Pancreas (tissue), 10 donors: ENCODE results near the gene CCT3. TPM values are rescaled to one million over a fixed set of nuclear protein-coding genes. Genes with fewer than 3 reads are reported as not detected.
A peak's percentile ranks its signal among the peaks of the same experiment; 100 is the strongest.

Source experiments
- ATAC-seq, 4 donors: fragments of 200-7000 bp; cut with Tn5 transposase; one replicate each; pipeline versions ENCODE4 v1.8.0 to v1.9.1; 2020; ENCODE audit warnings: mild to moderate bottlenecking in 4 of 4, moderate library complexity in 4 of 4
- DNase-seq, 6 donors: peaks; one replicate each; pipeline ENCODE4 v3.0.0-alpha.2; 2020
- FAIRE-seq: peaks from 2 replicates; lab custom pipeline; 2012; peaks lifted over from hg19 to GRCh38; lab: Jason Lieb, UNC
- H3K27ac ChIP-seq, 4 donors: fragments of 200-600 bp; sonication (generic); 1 replicate in 3 of 4; 2 replicates in 1 of 4; pipeline versions ENCODE4 v1.5.0 to v1.8.0; 2020
- H3K27me3 ChIP-seq, 4 donors: fragments of 200-600 bp; one replicate each; pipeline ENCODE4 v1.8.0; 2021
- H3K36me3 ChIP-seq, 3 donors: fragments of 200-600 bp; sonication (generic) in 1 of 3; one replicate each; pipeline versions ENCODE4 v1.5.0 to v1.8.0; 2020 to 2021
- H3K4me1 ChIP-seq, 3 donors: fragments of 200-600 bp; one replicate each; pipeline ENCODE4 v1.8.0; 2021
- H3K4me3 ChIP-seq, 4 donors: fragments of 200-600 bp; sonication (generic) in 2 of 4; one replicate each; pipeline versions ENCODE4 v1.5.0 to v1.8.0; 2020 to 2021
- H3K9me3 ChIP-seq, 4 donors: fragments of 200-600 bp; one replicate each; pipeline ENCODE4 v1.8.0; 2021
- WGBS, 2 donors: extraction: QIAGEN DNeasy Blood & Tissue Kit; methylation state at CpG; one replicate each; pipeline ENCODE4 v1.1.7; 2013; 5-methylcytosine and 5-hydroxymethylcytosine counted together
- intact Hi-C, 3 donors: fragments of 100-400 bp; cut with DNase I; formaldehyde crosslinking; loops; one replicate each; pipeline versions ENCODE4 v1.11.1 to v1.14.2; 2022
- polyA plus RNA-seq, 2 donors: library from polyadenylated mRNA; stranded (reverse); fragments of 200-250 nt; gene quantifications; one replicate each; pipeline ENCODE4 v1.2.3, GENCODE V29; 2013
- total RNA-seq, 6 donors: library from RNA; stranded (reverse); fragmentation: NEBNext Ultra II Directional in 4 of 6; extraction: Animal tissue kit (Norgen Biotek cat#: 25700) in 4 of 6; gene quantifications; one replicate each; pipeline versions ENCODE4 v1.2.1 to v1.2.4, GENCODE V29; 2021 to 2023
- TF ChIP-seq, protein P1 (sequence below), 4 donors: fragments of 200-600 bp; sonication (generic) in 3 of 4; IDR thresholded peaks; one replicate each; pipeline versions ENCODE4 v1.5.0 to v1.8.0; 2021; ENCODE audit warnings: antibody characterized with exemption in 4 of 4
- donor health status: healthy with polysubstance abuse.
- donor health status: DM: no; HTN: no; CAD: no; lungs with moderate emphysema.
- donor health status: DM: no; HTN: no; CAD: no.
- donor health status: control.
- donor health status: control.
- donor health status: Bipolar disorder and iron deficiency.
- donor health status: DM: yes; HTN: yes; CAD: no.
- donor health status: DM: no; HTN: no; CAD: no.
- donor health status: DM: no; HTN: no; CAD: no.
- donor health status: DM: yes; HTN: yes; CAD: no.

Gene CCT3
- total and polyA plus RNA-seq, 8 donors: 47.1 to 107 (median 82.9) TPM

DNA sequence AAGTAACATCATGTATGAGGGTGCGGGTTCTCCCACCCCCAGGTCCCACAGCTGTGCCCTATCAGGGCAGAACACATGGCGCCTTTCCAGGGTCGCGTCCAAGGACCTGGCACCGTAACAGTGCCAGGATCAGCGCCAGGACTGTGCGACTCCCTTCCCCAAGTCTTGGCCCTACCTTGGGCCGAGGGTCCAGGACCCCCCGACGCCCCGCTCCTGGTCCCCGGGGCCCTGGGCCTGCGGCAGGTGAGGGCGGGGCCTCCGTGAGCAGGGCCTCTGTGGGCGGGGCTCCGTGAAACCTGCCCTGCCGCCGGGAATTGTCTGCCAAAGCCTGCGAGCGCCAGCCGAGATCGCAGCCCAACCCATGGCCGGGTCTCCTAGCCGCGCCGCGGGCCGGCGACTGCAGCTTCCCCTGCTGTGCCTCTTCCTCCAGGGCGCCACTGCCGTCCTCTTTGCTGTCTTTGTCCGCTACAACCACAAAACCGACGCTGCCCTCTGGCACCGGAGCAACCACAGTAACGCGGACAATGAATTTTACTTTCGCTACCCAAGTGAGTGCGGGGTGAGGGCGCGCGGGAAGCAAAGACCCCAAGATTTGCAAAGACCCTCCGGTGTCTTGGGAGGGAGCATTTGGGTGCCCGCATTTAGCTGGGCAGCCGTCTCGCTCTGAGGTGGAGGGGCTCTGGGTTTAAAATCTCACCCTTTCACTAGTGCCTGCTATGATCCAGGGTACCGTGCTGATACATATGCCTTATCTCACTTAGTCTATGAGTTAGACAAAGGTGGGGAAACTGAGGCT, 31.0 kb upstream of the CCT3 start, which contains the start of gene RHBG:
TSS of gene RHBG (plus strand) at position 323 of the 796 bp plus-strand sequence. CDS start at position 362, 39 bp downstream.
- H3K36me3 ChIP-seq: no peaks in the 10 kb centered on the region
- TF ChIP-seq, protein P1, sequence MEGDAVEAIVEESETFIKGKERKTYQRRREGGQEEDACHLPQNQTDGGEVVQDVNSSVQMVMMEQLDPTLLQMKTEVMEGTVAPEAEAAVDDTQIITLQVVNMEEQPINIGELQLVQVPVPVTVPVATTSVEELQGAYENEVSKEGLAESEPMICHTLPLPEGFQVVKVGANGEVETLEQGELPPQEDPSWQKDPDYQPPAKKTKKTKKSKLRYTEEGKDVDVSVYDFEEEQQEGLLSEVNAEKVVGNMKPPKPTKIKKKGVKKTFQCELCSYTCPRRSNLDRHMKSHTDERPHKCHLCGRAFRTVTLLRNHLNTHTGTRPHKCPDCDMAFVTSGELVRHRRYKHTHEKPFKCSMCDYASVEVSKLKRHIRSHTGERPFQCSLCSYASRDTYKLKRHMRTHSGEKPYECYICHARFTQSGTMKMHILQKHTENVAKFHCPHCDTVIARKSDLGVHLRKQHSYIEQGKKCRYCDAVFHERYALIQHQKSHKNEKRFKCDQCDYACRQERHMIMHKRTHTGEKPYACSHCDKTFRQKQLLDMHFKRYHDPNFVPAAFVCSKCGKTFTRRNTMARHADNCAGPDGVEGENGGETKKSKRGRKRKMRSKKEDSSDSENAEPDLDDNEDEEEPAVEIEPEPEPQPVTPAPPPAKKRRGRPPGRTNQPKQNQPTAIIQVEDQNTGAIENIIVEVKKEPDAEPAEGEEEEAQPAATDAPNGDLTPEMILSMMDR (IDR thresholded peaks at IDR 0.05): no peak
- no peak within 1 kb of the TSS for H3K27ac ChIP-seq
- no peaks in the 10 kb centered on the region for H3K27me3 ChIP-seq
- WGBS, 2 donors: 3 to 4% methylated on average over 36 to 48 of the region's 48 CpGs
- peak; percentile 93 to 97 (median 96) for ATAC-seq
- peaks cover 7 to 9% (median 8%) of the 10 kb centered on the region in 3 donors for H3K4me1 ChIP-seq
- peak within 1 kb of the TSS; percentile 28 to 53 (median 44) for H3K4me3 ChIP-seq
- FAIRE-seq: no peak
- no peaks in the 10 kb centered on the region for H3K9me3 ChIP-seq
- DNase-seq: peak; percentile 80 to 94 (median 86)
- intact Hi-C loops: no loop called here

DNA sequence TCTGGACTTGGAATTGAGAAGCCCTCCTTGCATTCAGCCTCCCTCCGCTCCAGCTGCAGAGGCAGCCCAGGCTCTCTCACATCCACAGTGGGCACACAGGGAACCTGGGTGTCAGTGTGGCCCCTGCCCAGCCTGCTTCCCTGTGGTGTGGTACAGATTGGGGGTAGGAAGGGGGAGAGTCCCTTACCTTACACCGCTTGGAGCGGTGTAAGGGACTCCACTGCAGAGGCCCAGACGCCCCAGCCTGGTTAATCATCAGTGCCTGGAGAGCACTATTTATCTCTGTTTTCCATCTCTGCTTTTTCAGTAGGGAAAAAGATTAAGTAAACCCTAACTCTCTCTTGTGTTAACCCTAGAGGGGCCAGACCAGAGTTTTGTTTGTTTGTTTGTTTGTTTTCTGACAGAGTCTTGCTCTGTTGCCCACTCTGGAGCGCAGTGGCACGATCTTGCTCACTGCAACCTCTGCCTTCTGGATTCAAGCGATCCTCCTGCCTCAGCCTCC, 30.1 kb upstream of the CCT3 start:
- 66 to 69% methylated on average over 7 of the region's 7 CpGs for WGBS, 2 donors
- Histone ChIP-seq H3K27ac (no peak overlapping the region), H3K27me3 (no peaks in the 10 kb centered on the region), H3K36me3 (no peaks in the 10 kb centered on the region), H3K4me1 (peaks cover under 1 to 7% (median 5%) of the 10 kb centered on the region in 3 donors), H3K9me3 (no peaks in the 10 kb centered on the region), H3K4me3 (no peak overlapping the region)
- intact Hi-C loops: no loop called here
- FAIRE-seq: no peak
- peak; percentile 28 to 36 (median 32) for ATAC-seq
- no peak for DNase-seq
- TF ChIP-seq, protein P1 (IDR thresholded peaks at IDR 0.05): no peak

DNA sequence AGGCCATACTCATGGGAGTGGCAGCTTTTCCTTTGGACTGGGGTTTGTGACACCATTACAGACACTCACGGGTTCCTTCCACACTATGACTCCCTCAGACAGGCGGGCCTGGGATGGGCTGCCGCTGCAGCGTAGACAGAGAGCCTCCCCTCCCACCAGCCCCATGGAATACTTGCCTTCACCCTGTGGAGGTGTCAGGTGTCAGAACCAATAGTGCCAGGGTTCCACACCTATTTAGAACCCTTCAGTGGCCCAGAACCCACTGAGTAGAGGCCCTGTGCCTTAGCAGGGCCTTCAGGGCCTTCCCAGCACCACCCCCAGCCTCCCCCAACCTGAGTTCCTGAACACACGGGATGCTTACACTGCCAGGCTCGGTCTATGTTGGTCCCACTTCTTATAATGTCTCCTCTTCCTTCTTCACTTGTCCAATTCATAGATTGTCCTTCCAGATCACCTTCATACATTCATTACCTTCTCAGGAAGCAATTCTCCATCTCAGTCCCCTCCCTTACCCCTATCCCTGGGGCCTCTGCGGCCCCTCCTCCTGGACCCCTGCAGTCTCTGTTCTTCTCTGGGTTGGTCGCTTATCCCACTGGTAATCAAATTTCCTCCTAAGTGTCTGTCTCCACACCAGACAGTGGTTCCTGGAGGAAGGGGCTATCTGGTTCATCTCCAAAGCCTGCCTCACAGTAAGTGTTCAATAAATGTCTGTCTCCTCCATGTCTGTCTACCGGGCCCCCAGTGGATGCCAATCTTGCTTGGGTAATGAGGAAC, 29.5 kb upstream of the CCT3 start:
- WGBS, 2 donors: 88 to 95% methylated on average over 9 of the region's 9 CpGs
- DNase-seq (no peak), FAIRE-seq (no peak), ATAC-seq (no peak)
- intact Hi-C loops: no loop called here
- TF ChIP-seq, protein P1 (IDR thresholded peaks at IDR 0.05): no peak
- H3K4me1 ChIP-seq: peaks cover 0 to 7% (median 5%) of the 10 kb centered on the region in 3 donors
- no peaks in the 10 kb centered on the region for H3K36me3 ChIP-seq
- H3K4me3 ChIP-seq: no peak overlapping the region
- H3K27ac ChIP-seq: no peak overlapping the region
- no peaks in the 10 kb centered on the region for H3K9me3 ChIP-seq
- no peaks in the 10 kb centered on the region for H3K27me3 ChIP-seq

DNA sequence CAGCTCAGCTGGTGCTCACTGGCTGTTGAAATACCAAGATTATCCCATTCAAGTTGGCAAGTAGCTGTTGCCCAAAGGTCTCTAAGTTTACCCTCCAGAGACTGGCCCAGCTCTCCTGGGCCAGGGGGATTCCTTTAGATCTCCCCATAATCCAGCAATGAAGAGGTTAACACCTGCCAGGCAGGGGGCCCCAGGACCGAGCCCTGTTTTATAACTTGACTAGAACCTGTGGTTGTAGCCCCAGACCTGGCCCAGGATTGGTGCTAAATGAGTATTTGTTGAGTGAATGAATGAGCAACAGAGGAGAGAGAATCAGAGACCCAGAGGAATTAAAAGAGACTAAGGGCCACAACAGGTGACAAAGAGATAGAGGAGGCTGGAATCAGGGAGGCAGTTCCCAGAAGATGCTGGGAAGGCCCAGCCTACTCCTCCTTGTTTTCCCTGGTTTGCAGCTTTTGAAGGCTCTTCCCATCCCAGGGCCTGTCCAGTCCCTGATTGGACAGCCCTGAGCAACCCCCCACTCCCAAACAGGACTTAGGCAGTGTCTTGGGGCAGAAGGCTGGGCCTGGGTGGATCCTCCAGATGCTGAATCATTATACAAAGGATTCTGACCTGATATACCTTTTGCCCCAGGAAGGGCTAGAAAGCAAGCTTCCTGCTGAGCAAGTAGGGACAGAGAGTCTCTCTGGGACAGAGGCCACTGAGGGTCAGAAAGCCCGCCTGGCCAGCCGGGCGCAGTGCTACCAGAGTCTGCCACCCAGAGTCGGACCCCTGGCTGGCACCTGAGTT, 28.5 kb upstream of the CCT3 start:
- peaks cover 0 to 7% (median 5%) of the 10 kb centered on the region in 3 donors for H3K4me1 ChIP-seq
- no peaks in the 10 kb centered on the region for H3K27me3 ChIP-seq
- FAIRE-seq (no peak), ATAC-seq (no peak), DNase-seq (no peak)
- H3K4me3 ChIP-seq: no peak overlapping the region
- intact Hi-C loops: no loop called here
- H3K36me3 ChIP-seq: no peaks in the 10 kb centered on the region
- TF ChIP-seq, protein P1 (IDR thresholded peaks at IDR 0.05): no peak
- 89 to 91% methylated on average over 5 of the region's 5 CpGs for WGBS, 2 donors
- no peak overlapping the region for H3K27ac ChIP-seq
- no peaks in the 10 kb centered on the region for H3K9me3 ChIP-seq
